HG02759 (cell line): ENCODE measurements around the gene PREPL.
"Not testable (repeated sequence)": the region's sequence is repeated elsewhere in the genome, so short reads cannot be mapped to it uniquely, and the experiment has no call there.

Experiments used
- ATAC-seq: cut with Tn5 transposase; IDR thresholded peaks from one replicate; pipeline ENCODE4 v1.9.1; 2021; ENCODE audit warnings: mild to moderate bottlenecking, moderate library complexity; ENCODE audit not compliant: unreplicated experiment

Gene PREPL

DNA sequence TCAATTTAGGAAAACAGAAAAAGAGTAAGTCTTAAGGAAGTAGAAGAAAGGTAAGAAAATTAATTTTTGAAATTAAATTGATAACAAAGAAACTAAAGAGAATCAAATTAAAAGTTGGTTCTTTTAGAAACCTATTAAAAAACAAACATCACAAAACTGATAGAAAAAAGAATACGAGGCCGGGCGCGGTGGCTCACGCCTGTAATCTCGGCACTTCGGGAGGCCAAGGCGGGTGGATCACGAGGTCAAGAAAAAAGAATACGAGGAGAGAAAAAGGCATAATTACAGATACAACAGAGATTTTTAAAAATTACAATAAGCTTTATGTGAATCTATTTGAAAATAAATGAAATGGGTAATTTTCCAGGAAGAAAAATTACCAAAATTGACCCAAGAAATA lies 11.8 kb downstream of the PREPL start:
- ATAC-seq: no peak

DNA sequence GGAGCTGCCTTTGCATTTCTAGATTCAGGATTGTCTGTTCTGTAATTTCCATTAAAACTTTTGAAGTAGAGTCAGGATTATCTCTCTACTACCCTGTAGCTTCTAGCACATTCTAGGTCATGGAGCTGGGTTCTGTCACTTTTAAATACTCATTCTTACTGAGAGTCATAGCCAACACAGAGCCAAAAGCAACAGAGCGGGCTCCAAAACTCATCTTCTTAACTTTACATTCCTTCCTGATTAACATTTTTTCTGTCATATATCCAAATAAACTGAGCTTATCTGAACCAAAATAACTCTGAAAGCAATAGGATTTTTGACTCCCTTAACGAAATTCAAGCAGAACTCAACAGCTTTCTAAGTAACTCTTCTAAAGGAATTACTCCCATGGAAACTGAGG lies 12.9 kb downstream of the PREPL start:
- ATAC-seq: no peak

DNA sequence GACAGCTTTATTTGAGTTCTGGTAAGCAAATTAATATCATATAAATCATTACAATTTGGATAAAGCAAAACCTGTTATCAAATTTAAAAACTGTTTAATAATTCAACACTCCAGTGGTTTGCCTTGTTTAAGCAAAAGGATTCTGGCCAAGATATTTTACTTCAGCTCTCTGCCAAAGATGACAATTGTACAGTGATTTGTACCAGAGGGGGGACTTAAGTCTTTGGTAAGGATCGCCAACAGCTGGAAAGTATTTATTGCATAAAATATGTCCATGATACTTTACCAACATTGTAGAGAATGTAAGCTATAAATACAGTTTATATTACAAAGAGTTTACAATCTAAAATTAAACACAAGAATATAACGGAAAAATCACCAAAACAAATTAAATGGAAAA lies 13.8 kb downstream of the PREPL start:
- no peak for ATAC-seq

DNA sequence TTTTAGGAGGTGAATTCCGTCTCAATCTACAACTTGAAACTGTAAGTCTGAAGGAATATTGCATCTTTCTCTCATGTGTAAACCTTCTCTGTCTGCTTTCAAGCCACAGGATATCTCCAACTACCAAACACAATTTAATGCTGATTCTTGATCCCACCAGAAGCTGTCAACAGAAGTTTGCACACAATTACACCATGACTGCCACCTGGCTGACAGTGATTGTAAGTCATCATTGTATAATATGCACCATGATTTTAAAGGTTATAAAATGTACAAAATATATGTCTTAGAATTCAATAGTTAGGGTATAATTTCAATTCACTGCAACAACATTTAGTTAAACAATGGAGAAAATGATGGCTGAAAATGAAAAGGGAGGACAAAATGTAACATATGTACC lies 18.4 kb downstream of the PREPL start:
- no peak for ATAC-seq

DNA sequence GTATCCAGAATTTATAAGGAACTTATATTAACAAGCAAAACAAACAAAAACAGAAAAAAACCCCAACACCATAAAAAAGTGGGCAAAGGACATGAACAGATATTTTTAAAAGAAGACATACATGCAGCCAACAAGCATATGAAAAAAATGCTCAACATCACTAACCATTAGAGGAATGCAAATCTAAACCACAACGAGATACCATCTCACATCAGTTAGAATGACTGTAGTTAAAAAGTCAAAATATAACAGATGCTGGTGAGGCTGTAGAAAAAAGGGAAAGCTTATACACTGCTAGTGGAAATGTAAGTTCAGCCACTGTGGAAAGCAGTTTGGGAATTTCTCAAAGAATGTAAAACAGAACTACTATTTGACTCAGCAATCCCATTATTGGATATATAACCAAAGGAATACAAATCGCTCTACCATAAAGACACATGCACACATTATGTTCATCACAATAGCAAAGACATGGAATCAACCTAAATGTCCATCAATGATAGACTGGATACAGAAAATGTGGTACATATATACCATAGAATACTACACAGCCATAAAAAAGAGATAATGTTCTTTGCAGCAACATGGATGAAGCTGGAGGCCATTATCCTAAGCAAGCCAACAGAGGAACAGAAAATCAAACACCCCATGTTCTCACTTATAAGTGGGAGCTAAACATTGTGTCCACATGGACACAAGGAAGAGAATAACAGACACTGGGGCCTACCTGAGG lies 25.3 kb downstream of the PREPL start:
- ATAC-seq: no peak

DNA sequence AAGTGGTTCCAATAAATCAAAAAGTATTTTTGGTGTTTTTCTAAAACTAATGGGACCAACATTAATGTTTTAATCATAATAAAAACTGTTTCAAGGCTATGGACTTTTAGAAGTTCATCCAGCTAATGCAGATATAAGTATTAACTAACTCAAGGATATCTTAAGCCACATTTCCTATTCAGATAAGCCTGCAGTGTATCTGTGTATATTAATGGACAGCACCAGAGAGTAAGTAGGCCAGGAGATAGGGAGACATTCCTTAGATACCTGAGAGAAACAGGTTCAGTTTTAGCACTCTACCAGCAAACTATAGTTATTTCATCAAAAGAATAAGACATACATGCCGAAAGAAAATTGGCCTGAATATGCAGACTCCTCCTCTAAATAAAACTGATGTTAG lies 27.3 kb downstream of the PREPL start:
- ATAC-seq: no peak

DNA sequence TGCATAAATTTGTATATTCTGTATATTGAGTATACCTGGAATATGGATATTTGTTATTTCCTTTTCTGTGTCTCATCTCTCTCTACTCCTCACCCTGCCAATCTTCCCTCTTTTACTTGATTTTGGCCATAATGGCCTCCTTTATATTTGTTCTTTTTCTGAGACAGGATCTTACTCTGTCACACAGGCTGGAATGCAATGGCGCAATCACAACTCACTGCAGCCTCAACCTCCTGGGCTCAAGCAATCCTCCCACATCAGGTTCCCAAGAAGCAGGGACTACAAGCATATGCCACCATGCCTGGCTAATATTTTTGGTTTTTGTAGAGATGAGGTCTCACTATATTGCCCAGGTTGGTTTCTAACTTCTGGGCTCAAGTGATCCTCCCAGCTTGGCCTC lies 30.5 kb downstream of the PREPL start:
- ATAC-seq: no peak

DNA sequence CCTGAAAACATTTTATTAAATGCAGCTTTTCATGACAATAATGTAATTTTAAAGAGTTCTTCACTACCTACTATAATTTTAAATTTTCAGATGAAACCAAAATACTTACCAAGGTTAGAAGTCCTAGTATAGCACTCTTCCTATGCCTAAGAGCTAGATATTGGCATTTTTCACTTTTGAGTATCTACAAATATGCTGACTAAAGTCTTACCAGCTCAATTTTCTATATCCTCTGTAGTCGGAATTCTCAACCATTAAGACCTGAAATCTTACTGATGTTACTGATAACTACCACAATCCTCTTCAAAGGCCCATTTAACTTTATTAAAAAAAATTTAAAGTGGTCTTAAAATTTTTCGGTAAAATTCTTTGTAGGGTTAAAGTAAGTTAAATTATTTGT lies 32.0 kb downstream of the PREPL start:
- ATAC-seq: no peak

DNA sequence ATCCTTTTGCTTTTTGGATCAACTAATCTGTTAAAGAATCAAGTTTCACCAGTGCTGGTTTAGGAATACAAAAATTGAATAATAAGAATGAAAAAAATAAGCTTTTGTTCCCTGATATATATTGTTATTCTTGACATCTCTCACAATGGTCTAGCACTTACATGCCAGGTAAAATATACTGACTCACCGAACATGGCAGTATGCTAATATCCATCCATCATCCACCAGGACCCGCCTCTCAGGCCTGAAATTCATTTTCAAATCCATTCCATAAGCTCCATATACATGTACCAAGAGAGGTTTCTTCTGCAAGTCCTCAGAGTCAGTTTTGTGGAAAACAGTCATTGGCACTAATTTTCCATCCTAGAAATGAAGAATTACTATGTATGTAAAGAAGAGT lies 32.5 kb downstream of the PREPL start:
- ATAC-seq: no peak

DNA sequence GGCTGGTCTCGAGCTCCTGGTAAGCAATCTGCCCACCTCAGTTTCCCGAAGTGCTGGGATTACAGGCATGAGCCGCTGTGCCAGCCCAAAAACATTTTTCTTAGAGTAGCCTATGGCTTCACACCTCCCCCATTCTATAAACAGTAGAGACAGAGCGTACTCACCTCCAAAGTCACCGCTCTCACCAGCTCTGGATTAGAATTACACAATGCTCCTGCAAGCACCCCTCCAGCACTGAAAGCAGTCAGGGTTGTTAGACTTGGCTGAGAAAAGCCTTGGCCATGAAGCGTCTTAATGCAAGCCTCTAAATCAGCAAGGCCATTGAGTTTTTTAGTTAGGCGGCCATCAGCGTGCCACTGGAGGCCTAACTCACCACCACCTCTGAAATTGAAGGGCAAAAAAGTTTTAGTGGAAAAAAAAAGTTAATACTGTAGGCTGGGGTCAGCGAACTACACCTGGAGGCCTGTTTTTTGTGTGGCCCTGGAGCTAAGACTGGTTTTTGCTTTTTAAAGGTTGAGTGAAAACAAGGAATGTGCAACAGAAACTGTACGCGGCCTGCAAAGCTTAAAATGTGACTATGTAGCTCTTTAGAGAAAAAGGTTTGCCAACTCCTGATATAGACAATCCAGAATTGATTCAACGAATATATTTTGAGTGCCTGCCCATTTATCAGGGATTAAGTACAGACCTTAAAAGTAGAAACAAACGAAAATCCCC lies 34.6 kb downstream of the PREPL start:
- no peak for ATAC-seq

DNA sequence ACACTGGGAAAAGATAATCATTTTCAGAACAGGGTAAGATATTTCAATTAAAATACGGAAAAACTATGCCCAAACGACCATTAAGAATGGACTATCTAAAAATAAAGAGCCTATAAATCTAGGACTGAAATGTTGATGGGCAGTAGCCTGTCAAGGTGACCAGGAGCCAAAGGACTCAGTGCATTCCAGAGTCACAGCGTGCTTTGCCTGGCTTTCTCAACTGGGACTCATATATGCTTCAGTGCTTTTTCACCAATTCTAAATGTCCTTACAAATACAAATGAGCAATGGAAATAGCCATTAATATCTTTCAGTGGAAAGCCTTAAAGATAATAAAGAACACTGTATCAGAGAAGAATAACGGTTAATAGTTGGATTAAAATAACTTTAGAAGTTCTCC lies 35.4 kb downstream of the PREPL start:
- ATAC-seq: no peak

DNA sequence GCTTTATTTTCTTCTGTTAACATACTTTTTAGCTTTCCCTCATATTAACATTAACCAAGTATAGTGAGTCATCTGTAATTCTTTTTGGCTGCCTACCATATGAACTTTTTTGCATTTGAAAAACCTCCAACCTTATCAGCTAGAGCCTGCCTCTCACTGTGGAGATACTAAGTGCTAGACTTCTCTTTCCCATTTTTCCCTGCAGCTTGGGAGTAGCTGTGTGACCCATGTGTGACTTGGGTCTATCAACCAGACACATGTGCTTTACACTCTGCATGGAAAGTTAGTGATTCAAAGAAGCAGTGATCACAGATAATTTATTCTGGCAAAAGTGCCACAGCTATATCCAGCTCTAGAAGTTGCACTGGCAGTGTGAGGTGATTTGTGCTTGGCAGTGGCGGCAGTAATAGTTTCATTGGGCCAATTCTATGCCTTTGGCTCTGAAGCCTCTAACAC lies 36.3 kb downstream of the PREPL start:
- no peak for ATAC-seq

DNA sequence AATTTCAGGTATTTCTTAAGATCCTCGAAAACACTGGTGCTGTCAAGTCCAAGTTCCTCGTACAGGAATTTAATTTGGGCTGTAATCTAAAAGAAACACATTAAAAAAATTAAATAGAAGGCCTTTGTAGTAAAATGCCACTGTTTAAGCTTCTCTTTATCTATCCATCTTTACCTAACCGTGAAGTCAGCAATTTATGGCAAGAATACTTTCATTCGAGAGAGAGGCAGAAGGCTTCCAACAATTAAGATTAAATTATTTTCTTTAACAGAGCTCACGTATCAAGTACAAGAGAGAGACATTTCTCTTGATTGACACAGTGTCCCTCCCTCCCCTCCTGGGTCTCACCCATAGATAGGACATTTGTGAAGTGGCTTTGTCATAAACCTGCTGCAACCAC lies 39.9 kb downstream of the PREPL start:
- no peak for ATAC-seq

DNA sequence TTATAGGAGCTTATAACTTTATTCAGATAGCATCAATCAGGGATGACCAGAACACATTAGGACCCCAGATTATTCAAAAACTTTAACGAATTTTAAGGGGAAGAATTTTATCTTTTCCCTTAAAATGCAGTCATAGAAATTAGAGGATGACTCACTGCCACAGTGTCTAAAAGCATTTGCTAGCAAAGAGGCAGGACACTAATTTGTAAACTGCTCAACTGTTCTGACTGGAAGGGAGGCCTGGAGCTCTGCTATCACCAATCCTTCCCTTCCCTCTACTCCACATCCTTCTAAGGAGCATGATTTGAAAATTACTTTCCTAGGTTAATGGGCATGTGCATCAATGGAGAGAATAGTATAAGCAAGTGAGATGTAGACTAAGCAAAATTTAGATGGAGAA lies 40.5 kb downstream of the PREPL start:
- no peak for ATAC-seq

DNA sequence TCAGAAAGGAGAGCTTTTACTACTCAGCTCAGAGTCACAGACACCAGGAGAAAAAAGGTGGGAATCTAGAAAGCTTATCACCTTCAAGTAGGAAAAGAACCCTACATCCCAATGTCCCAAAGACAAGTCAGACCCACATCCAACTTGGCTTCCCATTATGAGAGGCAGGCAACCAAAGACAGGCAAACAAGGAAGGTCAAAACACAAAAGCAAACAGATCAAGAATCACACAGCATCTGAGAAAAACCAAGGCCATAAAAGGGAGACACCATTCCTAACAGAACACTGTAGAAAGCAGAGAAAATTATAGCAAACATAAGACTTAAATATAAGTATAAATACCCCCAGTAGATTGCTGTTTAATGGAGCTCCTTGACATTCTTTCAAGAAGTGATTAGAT lies 45.3 kb downstream of the PREPL start:
- ATAC-seq: no peak

DNA sequence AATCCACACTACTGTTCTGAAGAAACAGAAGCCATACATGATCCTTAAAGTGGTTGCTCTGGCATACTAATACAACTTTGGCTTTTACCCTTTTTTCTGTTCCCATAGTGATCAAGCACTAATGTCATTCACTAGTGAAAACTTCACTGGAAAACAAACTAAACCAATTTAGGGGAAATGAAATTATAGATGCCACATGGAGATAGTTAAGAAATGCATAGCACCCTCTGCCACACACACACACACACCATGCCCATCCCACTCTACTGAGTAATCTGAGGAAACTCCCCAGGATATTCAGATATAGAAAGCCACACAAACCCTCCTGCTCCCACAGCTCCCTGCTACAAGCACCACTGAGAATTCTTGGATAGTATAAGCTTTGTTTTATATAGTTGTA lies 46.9 kb downstream of the PREPL start:
- ATAC-seq: no peak

DNA sequence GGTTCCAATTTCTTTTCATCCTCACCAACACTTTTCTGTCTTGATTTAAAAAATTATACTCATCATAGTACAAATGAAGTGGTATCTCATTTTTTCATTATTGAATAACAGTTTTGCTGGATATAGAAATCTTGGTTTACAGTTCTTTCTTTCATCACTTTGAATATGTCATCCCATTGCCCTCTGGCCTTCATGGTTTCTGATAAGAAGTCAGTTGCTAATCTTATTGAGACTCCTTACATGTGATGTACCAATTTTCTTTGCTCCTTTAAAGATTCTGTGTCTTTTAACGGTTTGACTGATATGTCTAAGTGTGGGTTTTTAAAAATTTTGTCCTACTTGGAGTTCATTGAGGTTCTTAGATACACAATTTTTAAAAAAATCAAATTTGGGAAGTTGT lies 51.0 kb downstream of the PREPL start:
- no peak for ATAC-seq

DNA sequence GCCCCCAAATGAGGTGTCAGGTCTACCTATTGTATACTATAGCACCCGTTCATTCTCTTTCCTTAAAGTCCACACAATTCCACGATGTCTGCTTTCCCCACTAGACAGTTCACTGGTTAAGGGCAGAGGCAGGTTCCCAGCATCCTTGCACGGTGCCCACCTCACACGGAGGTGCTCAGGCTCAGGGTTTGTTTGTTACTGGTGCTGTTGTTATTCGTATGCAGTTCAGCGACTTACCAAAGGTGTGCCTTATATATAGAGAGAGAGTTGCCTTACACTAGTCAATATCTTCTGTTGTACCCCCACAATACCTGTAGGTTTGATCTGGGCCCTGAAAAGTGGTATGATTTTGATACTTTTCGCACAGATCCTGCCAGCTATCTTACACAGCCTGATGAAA lies 55.4 kb downstream of the PREPL start:
- no peak for ATAC-seq

DNA sequence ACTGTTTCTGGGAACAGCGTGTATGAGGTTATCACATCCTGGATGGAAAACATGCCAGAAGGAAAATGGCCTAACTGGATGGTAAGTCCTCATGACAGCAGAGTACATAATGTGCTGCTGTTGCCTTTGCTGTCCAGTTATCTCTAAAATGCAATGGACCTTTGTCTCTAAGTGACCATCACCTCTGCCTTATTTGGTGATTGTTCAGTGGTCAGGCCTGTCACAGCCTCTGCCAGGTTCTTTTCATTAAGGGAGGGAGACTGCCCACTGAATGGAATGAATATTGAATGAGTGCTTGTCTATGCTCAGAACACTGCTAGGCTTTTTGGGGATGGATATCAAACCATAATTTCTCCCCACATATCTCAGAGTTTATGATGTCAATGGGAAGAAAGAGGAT lies 57.0 kb downstream of the PREPL start:
- no peak for ATAC-seq

DNA sequence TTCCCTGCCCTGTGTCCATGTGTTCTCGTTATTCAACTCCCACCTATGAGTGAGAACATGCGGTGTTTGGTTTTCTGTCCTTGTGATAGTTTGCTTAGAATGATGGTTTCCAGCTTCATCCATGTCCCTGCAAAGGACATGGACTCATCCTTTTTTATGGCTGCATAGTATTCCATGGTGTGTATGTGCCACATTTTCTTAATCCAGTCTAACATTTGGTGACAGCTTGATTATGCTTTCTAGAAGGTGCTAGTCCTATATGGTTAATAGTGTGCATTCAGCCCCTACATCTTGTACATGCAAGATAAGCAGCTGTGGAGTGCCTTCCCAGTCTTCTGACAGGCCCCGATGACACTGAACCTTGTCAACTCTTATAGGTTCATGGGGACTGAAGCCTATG lies 57.5 kb downstream of the PREPL start:
- ATAC-seq: not testable (repeated sequence)

DNA sequence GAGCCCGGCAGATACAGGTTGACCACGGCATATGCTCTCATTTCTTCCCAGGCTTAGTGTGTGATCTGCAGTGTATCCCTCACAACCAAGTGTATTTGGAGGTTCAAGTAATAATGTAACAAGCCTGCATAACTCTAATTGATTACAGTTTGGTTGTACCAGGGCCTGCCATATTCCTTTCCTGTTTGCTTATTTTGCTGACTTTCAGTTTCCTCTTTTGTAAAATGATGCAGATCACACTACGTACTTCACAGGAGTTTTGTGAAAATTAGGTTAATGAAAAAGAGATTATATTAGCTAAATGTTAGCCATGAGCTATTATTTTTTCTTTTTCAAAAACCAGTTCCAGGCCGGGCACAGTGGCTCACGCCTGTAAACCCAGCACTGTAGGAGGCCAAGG lies 60.2 kb downstream of the PREPL start:
- ATAC-seq: no peak

DNA sequence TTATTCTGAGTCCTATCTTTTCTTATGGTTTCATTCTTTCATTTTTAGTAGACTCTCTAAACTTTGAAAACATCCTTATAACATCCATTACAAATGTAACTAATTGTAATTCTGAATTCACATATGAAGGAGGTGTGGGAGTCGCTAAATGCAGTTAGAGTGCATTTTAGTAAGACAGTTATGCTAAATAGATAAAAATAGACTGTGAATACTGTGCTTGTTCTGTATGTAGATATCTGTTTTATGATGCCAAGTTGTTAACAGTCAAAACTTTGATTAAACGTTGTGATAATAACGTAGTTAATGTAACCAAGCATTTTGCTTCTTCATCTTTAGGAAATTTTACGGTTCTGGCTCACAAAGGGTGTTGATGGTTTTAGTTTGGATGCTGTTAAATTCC lies 61.7 kb downstream of the PREPL start:
- no peak for ATAC-seq

DNA sequence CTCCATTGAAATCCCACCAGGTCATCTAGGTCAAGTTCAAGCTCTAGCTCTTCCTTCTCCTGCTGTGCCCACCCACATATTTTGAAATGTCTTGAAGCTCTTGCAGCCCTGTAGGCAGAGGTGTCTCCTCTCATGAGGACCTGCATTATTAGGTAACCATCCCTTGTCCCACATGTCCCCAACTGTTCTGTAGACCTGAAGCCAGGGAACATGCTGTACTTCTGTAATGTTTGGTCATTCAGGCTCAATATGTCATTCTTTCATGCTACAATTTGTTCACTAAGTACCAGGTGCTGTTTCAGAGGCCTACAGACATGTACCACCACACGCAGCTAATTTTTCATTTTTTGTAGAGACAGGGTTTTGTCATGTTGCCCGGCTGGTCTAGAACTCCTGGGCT lies 63.9 kb downstream of the PREPL start:
- no peak for ATAC-seq
